Stimulated activated CD4-positive, alpha-beta T cell treated with anti-CD3 and anti-CD28 coated beads, Interleukin-12 subunit alpha, Interleukin-12 subunit beta, amount 100 ng/mL, for 4 hours (primary cell): ENCODE measurements around the gene USH2A.

Experiments used
- DNase-seq: peaks from one replicate; pipeline ENCODE4 v3.0.0-alpha.2; 2020

Gene USH2A

GRCh38 chr1:216123446-216124191 is 299.6 kb downstream of the USH2A start:
- no peak for DNase-seq

- no peak for DNase-seq
Observed at GRCh38 chr1:216119600-216119999, 303.6 kb downstream of the USH2A start.

- DNase-seq = no peak
Observed at GRCh38 chr1:216114180-216114579, 309.1 kb downstream of the USH2A start.

- no peak for DNase-seq
Observed at GRCh38 chr1:216113181-216113580, 310.1 kb downstream of the USH2A start.

- no peak for DNase-seq
Observed at GRCh38 chr1:216111842-216112241, 311.4 kb downstream of the USH2A start.

- no peak for DNase-seq
Observed at GRCh38 chr1:216095400-216095799, 327.8 kb downstream of the USH2A start.

GRCh38 chr1:216090556-216090955 is 332.7 kb downstream of the USH2A start:
- DNase-seq = no peak

- DNase-seq = no peak
Observed at GRCh38 chr1:216086678-216087077, 336.6 kb downstream of the USH2A start.

GRCh38 chr1:216081445-216081844 is 341.8 kb downstream of the USH2A start:
- DNase-seq = no peak

- no peak for DNase-seq
Observed at GRCh38 chr1:216076751-216077150, 346.5 kb downstream of the USH2A start.

- no peak for DNase-seq
Observed at GRCh38 chr1:216075339-216075738, 347.9 kb downstream of the USH2A start.

GRCh38 chr1:216073793-216074595 is 349.3 kb downstream of the USH2A start:
- DNase-seq = no peak

- DNase-seq = no peak
Observed at GRCh38 chr1:216071262-216071661, 352.0 kb downstream of the USH2A start.

GRCh38 chr1:216064643-216065042 is 358.6 kb downstream of the USH2A start:
- no peak for DNase-seq

- DNase-seq = no peak
Observed at GRCh38 chr1:216057947-216058346, 365.3 kb downstream of the USH2A start.

GRCh38 chr1:216057063-216057462 is 366.2 kb downstream of the USH2A start:
- no peak for DNase-seq

- DNase-seq = no peak
Observed at GRCh38 chr1:216055004-216055403, 368.2 kb downstream of the USH2A start.

- no peak for DNase-seq
Observed at GRCh38 chr1:216054600-216054999, 368.6 kb downstream of the USH2A start.

- DNase-seq = no peak
Observed at GRCh38 chr1:216051071-216051470, 372.2 kb downstream of the USH2A start.

GRCh38 chr1:216049741-216050430 is 373.4 kb downstream of the USH2A start:
- DNase-seq = no peak

- DNase-seq = no peak
Observed at GRCh38 chr1:216047811-216048572, 375.3 kb downstream of the USH2A start.

- DNase-seq = no peak
Observed at GRCh38 chr1:216046336-216046735, 376.9 kb downstream of the USH2A start.

GRCh38 chr1:216045400-216045799 is 377.8 kb downstream of the USH2A start:
- no peak for DNase-seq
